Stimulated activated CD8-positive, alpha-beta memory T cell treated with anti-CD3 and anti-CD28 coated beads, Interleukin-15, amount 100 ng/mL, for 1 hour (primary cell): ENCODE measurements around the gene NEK2.
"Not testable (repeated sequence)": the region's sequence is repeated elsewhere in the genome, so short reads cannot be mapped to it uniquely, and the experiment has no call there.

ENCODE experiments used
- DNase-seq: peaks from one replicate; pipeline ENCODE4 v3.0.0-alpha.2; 2020; ENCODE audit warnings: low read depth

The NEK2 gene

DNA sequence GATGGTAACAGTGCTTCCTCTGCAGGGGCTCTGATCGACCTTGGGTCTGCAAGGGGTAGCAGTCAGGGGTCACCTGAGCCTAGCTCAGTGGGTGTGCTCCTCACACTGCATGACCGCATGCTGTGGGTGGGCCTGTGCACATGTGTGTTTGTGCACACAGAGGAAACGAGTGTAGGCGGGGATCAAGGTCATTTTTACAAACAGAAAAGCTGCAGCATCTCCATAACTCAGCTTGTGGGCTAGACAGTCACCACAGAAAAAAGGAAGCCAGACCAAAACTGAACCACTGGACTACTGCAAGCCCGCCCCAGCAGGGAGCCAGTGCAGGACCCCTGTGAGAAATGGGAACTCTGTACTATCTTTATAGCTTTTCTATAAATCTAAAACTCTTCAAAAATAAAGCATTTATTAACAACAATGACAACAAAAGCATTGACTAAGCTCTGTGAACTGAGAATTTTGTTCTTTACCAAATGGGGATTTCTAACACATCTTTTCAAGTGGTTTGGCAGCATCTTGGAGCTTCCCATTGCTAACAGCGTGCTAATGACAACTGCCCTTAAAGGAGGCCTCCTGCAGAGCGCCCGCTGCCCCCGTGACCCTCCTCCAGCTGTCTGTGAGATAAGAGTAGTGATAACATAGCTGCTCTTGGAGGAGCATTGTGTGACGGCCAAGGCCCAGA lies 19.9 kb upstream of the NEK2 start:
- no peak for DNase-seq

- DNase-seq, result not testable (repeated sequence)
Measured at GRCh38 chr1:211693911-211694310, 18.5 kb upstream of the NEK2 start.

DNA sequence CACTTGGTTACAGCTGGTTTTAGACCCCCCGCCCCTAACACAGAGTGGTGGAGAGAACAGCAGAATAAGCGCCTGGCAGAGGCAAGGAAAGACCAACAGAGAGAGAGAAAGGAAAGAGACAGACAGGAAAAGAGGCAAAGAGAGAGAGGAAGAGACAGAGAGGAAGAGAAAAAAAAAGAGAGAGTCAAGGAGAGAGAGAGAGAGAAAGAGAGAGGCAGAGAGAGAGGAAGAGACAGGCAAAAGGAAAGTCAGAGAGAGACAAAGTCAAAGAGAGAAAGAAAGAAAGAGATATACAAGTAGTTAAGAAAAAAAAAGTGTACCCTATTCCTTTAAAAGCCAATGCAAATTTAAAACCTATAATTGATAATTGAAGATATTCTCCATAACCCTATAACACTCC lies 13.0 kb upstream of the NEK2 start:
- DNase-seq, result no peak

DNA sequence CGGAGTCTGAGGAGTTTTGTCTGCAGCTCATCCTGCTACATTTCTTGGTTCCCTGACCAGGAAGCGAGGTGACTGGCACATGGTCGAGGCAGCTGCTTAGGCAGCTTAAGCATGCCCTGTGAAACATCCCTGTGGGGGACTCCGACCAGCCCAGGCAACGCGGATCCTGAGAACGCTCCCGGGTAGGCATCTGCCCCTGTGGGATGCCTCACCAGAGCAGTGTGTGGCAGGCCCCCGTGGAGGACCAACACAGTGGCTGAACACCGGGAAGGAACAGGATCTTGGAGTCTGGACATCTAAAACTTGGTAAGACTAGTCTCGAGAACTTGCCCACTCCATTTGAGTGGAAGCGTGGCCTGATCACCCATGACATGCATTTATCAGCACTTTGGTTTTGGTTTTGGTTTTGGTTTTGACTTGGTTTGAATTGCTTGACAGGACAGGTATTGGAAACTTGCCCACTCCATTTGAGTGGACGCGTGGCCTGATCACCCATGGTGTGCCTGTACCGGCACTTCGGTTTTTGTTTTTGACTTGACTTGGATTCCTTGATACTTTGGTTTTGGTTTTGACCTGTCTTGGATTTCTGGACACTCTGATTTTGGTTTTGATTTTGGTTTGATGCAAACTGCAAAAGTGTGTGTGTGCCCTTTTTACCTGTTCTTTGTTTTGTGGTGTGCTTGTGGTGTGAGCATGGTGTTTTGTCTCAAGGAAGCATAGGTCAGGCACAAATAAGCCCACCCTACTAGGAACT lies 12.2 kb upstream of the NEK2 start:
- DNase-seq, result no peak

DNA sequence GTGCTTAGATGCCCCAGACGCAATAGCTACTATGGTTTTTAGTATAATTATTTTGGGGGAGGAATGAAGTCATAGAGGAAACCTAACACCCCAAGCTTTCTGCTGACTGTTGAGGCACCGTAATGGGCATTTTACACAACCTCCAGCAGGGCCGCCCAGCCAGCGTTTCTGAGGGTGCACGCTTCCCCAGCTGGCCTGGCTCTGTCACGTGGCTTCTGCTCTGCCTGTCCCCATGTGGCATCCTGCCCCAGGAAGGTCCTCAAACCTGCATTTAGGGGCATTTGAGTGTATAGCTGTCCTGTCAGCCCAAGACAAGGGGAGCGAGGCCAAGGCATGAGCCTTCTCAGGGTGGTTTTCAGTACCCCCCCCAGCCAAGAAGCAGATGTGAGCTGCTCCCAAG lies 10.4 kb upstream of the NEK2 start:
- DNase-seq, result no peak

- DNase-seq, result no peak
Measured at GRCh38 chr1:211684791-211685190, 9.4 kb upstream of the NEK2 start.

DNA sequence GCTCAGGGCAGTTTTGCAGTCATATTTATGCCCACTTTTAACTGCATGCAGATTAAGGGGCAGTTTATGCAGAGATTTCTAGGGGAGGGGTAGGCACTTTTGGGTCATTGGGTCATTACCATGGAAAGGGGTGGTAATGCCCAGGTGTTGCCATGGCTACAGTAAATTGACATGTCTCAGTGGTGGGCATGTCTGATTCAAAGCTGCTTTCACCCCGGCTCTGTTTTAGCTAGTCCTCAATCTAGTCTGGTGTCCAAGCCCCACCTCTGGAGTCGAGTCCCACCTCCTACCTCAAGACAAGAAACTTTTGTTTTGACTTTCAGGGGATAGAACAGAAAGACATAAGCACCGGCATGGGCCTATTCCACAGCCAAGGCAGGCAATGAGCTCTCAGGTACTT lies 8.9 kb upstream of the NEK2 start:
- DNase-seq, result no peak

GRCh38 chr1:211683396-211684297 lies 8.2 kb upstream of the NEK2 start:
- DNase-seq, result no peak

DNA sequence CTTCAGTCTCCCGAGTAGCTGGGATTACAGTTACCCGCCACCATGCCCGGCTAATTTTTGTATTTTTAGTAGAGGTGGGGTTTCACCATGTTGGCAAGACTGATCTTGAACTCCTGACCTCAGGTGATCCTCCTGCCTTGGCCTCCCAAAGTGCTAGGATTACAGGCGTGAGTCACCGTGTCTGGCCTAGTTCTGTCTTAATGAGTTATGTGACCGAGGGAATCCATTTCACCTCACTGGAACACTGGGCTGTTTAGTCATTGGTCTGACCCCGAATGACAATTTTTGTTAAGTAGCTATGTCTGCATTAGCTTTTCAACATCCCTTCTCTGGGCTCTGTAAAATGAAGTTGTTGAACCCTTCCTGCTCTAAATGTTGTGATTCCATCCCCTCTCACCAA lies 6.8 kb upstream of the NEK2 start:
- DNase-seq, result not testable (repeated sequence)

GRCh38 chr1:211680752-211681327 lies 5.4 kb upstream of the NEK2 start:
- peak; percentile 30 for DNase-seq

DNA sequence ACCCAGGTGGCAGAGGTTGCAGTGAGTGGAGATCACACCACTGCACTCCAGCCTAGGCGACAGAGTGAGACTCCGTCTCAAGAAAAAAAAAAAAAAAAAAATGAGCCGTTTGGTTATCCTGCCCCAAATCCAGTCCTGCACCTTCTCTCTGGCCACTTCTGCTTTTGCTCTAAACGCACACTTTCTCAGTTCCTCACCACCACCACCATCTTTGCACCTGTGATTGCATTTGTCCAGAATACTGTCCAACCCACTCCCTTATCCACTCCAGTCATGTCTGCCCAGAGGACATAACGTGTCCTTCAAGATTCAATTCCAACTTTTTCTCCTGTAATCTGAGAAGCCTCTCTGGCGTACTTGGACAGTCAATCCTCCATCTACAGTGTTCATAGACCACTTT lies 2.2 kb upstream of the NEK2 start:
- no peak for DNase-seq

DNA sequence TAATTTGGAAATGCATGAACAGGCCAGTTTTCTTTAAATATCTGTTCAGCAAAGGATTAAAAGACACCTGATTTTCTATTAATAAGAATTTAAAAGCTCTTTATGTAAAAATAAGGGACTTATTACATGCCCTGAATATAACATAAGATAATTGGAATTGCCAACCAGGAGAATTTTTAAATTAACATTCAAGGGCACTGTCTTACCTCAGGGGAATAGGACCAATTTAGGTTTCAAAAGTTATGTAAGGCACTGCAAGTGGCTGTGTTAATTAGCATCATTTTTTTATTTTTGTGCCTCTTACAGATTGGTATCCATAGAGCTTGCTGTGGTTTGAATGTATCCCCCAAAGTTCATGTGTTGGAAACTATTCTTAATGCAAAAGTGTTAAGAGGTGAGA lies 1.3 kb upstream of the NEK2 start:
- DNase-seq, result no peak

DNA sequence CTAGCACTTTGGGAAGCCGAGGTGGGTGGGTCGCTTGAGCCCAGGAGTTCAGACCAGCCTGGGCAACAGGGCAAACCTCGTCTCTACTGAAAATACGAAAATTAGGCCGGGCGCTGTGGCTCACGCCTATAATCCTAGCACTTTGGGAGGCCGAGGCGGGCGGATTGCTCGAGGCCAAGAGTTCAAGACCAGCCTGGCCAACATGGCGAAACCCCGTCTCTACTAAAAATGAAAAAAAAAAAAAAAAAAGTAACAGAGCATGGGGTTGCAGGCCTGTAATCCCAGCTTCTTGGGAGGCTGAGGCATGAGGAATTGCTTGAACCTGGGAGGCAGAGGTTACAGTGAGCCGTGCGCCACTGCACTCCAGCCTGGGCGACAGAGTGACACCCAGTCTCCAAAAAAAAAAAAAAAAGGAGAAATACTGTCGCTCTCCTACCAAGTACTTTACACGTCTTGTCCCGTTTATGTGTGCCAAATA lies 724 bp upstream of the NEK2 start:
- no peak for DNase-seq

DNA sequence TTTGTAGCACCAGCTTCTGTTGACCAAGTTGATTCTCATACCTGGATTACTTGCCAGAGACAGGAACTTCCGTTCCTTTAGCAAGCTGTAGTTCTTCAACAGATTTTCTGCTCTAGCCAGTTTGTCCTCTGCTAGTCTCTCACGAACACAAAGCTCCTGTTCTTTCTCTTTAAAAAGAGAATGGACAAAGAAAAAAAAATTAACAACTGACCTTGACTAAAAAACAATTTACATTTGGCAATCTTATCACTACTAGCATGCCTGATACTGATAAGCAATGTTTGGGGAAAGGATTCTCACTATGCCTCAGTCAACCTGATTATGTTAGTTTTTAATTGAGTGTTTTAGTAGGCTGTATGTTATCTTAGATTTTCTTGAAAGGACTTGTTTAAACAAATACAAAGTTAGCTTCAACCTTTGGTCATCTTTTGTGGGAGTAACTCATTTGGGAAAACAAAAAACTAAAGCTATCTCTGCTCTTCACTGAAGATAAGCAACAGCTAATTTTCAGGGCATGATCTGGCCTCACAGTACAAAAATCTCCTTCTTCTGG lies 8.3 kb downstream of the NEK2 start:
- no peak for DNase-seq

DNA sequence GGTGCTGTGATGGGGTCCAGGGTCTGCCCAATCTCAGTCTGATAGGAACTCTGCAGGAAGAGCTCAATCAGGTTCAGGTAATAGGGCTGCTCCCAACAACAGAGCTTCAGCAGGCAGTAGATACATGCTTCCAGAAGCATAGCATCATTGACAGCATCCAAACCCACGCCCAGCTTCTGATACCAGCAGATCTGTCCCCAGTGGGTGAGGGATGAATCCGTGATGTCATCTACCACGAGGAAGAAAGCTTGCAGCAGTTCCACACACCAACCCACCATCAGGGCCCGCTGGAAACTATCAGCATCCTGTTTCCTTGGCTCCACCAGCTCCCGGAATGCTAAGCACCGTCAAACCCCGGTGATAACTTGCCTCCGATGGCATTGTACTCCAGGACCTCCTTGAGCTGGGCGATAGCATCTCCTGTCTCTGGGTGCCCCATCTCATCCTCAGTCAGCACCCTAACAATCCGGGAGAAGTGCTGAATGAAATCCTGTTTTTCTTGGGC lies 14.7 kb downstream of the NEK2 start:
- no peak for DNase-seq

- DNase-seq, result no peak
Measured at GRCh38 chr1:211656728-211657127, 18.7 kb downstream of the NEK2 start.

DNA sequence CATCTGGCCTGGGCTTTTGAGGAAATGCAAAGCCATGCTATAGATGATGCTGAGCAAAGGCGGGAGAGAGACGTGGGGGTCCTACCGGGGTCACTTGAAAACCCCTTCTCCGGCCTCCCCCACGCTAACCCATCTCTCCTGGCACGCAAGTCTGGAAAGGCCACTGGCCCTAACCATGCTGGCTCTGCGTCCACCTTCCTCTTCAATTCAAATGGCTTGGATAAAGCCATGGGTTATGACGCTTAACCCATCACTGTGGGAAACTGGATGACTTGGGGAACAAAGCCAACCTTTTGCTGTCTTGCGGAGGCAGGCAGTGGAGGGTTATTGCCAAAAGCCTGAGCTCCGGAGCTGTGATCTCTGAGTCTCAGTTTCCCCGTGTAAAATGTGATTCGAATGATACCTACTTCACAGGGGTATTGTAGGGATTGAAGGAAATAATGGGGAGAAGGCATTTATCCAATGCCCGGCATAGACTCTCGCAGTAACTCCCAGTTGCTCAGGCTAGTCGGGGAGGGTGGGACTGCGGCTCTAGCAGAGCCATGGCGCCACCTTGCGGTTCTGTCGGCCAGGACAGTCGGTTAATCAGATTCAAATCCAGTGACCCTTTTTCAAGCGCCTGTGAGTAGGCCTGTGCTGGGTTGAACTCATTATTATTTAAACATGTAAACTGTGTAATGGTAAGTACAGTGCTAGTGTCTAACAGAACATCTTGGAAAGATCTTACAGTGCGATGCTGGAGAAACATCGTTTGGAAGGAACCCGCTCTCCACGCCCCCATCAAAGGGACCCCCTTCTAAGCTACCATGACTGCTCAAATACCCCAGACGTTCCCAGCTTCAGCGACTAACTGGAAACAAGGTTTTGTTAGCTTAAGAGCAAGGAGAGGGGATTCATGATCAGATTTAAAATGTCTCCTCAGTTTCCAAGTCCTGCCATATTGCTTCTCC lies 20.3 kb downstream of the NEK2 start:
- DNase-seq, result peak; percentile 68

DNA sequence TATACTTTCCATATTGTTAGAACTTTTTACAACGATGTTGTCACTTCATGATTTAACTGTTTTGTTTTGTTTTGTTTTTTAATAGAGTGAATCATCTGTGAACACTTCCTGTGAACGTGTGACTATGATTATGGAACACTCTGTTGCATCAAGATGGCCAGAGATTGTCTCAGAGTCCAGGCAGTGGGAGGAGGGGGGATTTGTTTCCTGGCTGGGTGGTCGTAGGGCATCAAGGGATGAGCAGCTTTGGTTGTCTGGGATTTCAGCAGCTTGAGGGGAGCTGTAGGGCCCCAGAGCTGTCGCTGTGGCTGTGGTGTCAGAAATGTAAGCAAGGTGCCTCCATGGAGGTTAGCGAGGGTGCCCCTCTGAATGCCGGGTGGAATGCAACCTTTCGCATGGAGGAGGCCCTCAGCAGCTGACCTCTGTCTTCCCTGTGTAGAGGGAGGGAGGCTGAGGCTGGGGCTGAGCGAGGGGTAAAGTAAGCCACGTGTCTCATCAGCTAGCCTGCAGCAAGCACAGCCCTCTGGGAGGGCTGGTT lies 21.4 kb downstream of the NEK2 start:
- no peak for DNase-seq

DNA sequence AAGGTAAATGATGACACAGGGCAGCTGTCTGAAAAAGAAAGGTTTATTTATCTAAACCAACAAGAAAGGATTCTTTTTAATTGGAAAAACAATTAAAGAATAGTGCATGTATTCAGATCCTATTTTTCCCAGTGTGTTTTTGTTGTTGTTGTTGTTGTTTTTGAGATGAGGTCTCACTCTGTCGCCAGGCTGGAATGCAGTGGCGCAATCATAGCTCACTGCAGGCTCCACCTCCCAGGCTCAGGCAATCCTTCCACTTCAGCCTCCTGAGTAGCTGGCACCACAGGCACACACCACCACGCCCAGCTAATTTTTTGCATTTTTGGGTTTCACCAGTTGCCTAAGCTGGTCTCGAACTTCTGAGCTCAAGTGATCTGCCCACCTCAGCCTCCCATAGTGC lies 22.1 kb downstream of the NEK2 start:
- no peak for DNase-seq

- no peak for DNase-seq
Measured at GRCh38 chr1:211652371-211652770, 23.1 kb downstream of the NEK2 start.
